ENCODE data around the gene SRGAP2B. TPM values are rescaled to one million over a fixed set of nuclear protein-coding genes. Genes with fewer than 3 reads are reported as not detected.
A peak's percentile ranks its signal among the peaks of the same experiment; 100 is the strongest.
"Not testable (repeated sequence)": the region's sequence is repeated elsewhere in the genome, so short reads cannot be mapped to it uniquely, and the experiment has no call there.

SRGAP2B gene
- total and polyA plus RNA-seq, 2 experiments from 2014 or later: 8.9 to 20.1 TPM

DNA sequence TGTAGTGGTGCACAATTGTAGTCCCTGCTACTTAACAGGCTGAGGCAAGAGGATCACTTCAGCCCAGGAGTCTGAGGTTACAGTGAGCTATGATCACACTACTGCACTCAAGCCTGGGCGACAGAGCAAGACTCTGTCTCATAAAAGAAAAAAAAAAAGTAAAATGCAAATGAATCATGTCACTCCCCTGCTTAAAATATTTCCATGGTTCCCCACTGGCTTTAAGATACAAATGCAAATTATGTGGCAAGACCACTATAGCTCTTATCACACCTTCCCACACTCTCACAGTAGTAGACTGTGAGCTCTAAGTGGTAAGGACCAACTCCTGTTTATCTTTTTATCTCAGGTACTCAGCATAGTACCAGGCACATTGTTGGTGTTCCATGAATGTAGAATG lies 53.6 kb downstream of the SRGAP2B start:
- not testable (repeated sequence) for DNase-seq (ENCODE audit: low read depth in 1 of 2, low spot score in 1 of 2); H3K9me3 ChIP-seq (ENCODE audit: low read depth); H3K27me3 ChIP-seq; H3K4me3 ChIP-seq; H3K4me1 ChIP-seq (ENCODE audit: low read depth); H3K36me3 ChIP-seq; H3K27ac ChIP-seq

DNA sequence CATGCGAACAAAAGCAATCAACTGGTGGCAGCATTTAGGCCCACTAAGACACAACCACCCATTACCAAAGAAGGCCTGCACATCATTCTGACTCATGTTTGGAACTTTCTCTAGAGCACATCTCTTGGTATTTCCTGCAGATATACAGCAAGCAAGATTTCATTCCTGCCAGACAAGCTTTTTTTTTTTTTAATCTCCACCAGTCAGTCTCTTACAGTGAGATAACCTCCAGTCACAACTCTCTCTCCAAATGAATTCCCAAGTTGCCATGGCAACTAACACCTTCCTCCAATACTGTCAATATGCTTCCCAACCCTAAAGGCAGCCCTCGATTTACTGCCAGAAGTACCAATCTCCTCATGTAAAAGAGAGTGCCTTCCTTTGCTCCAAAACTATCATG lies 59.1 kb downstream of the SRGAP2B start:
- H3K27ac ChIP-seq; H3K4me3 ChIP-seq; H3K4me1 ChIP-seq (ENCODE audit: low read depth); H3K27me3 ChIP-seq; H3K9me3 ChIP-seq (ENCODE audit: low read depth); H3K36me3 ChIP-seq; DNase-seq (ENCODE audit: low read depth in 1 of 2, low spot score in 1 of 2): not testable (repeated sequence)

DNA sequence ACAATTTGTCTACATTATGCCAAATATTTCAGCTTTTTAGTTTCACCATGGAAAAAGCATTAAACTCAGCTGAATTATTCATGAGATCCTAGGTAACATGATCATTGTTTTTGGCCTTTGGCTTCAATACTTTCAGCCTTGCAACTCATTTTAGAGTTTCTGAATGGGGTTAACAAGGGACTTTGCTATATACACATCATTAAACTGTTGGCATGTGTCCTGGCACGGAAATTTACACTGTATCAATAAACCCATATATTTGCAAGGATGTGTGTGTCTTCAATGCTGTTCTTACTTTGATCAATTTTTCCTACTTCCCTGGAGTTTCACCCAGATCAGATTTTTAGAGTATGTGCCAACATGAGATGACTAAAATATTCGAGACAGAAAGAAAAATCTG lies 61.6 kb downstream of the SRGAP2B start:
- not testable (repeated sequence) for H3K27ac ChIP-seq; H3K9me3 ChIP-seq (ENCODE audit: low read depth); H3K27me3 ChIP-seq; DNase-seq (ENCODE audit: low read depth in 1 of 2, low spot score in 1 of 2); H3K4me3 ChIP-seq; H3K4me1 ChIP-seq (ENCODE audit: low read depth); H3K36me3 ChIP-seq

DNA sequence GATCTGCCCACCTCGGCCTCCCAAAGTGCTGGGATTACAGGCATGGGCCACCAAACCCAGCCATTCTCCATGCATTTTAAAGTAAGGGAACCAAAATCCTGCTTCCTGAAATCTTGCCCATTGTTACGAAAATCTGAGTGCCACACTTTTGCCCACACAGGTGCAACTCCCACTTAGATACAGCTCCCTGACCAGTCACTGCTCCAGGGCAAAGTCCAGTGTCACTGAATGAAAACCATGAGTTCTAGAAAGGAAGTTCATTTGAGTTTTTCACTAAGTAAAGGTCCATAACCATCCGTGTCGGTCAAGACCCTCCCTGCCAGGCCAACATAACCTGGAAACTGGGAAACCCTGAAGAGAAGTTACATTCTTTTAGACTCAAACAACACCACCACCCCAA lies 67.9 kb downstream of the SRGAP2B start:
- not testable (repeated sequence) for H3K4me3 ChIP-seq; DNase-seq (ENCODE audit: low read depth in 1 of 2, low spot score in 1 of 2); H3K4me1 ChIP-seq (ENCODE audit: low read depth); H3K9me3 ChIP-seq (ENCODE audit: low read depth); H3K36me3 ChIP-seq; H3K27me3 ChIP-seq; H3K27ac ChIP-seq

DNA sequence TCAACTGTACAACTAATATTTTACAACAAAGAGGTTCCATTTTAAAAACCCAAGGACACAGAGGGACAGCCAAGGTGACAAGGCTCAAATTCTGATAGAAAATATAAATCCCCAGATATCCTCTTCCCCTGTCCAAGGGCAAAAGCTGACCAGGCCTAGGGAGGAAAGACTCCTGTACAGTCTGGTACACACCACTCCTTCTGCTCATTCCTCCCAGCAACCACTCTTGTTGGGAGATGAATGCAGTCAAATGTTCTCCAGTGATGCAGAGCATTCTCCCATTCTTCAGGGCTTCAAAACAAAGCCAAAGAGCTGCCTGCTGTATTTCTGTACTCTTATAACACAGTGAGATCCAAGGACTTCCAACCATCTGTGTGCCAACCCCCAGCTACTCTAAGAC lies 69.8 kb downstream of the SRGAP2B start:
- not testable (repeated sequence) for H3K9me3 ChIP-seq (ENCODE audit: low read depth); H3K4me3 ChIP-seq; H3K4me1 ChIP-seq (ENCODE audit: low read depth); H3K27me3 ChIP-seq; DNase-seq (ENCODE audit: low read depth in 1 of 2, low spot score in 1 of 2); H3K27ac ChIP-seq; H3K36me3 ChIP-seq

DNA sequence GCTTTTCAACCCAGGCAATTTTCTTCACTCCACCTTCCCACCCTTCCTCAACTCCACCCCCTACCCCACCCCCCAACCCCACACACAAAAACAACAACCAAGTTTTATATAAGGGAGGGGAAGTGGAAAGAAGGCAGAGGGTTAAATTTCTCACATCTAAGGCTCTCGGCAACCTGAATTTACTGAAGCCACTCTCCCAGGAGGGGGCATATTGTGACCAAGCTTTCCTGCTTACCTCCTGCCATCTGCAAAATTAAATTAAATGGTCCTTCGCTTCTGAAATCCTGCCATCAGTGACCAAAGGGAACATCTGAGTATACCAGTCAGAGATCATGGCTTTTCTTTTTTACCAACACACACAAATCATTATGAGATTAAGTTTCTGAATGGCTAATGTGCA lies 72.9 kb downstream of the SRGAP2B start:
- not testable (repeated sequence) for H3K4me3 ChIP-seq; H3K27ac ChIP-seq; H3K36me3 ChIP-seq; H3K27me3 ChIP-seq; H3K9me3 ChIP-seq (ENCODE audit: low read depth); DNase-seq (ENCODE audit: low read depth in 1 of 2, low spot score in 1 of 2); H3K4me1 ChIP-seq (ENCODE audit: low read depth)

DNA sequence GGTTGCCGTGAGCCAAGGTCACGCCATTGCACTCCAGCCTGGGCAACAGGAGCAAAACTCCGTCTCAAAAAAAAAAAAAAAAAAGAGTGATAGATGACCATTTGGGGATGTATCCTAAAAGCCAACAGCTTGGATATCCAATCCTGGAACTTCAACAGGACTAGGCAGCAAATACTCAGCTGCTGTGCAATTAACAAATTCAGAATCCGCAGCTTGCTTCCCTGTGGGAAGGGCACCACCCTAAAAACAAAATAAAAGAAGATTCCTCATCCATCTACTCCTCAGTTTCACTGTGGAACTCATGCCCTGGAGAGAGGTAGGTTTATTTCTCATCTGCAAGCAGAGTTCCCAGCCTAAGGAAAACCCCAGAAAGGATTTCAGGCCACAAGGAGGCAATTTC lies 73.4 kb downstream of the SRGAP2B start:
- DNase-seq (ENCODE audit: low read depth in 1 of 2, low spot score in 1 of 2); H3K27ac ChIP-seq; H3K9me3 ChIP-seq (ENCODE audit: low read depth); H3K4me1 ChIP-seq (ENCODE audit: low read depth); H3K27me3 ChIP-seq; H3K4me3 ChIP-seq; H3K36me3 ChIP-seq: not testable (repeated sequence)

DNA sequence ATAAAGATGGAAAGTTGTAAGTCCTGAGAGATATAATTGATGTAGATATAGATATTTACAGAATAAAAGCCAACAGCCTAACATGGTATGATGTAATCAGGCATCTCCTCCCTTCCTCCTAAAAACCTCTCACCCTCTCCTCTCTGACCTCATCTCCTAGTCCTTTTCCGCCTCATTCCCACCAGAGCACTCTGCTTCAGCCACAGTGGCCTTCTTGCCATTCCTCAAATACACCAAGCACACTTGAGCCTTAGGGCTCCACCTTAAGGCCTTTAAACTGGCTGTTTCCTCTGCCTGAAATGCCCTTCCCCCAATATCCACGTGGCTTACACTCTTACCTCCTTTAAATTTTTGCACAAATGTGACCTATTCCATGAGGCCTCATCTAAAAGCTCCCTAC lies 75.4 kb downstream of the SRGAP2B start:
- H3K36me3 ChIP-seq; DNase-seq (ENCODE audit: low read depth in 1 of 2, low spot score in 1 of 2); H3K9me3 ChIP-seq (ENCODE audit: low read depth); H3K4me1 ChIP-seq (ENCODE audit: low read depth); H3K27ac ChIP-seq; H3K4me3 ChIP-seq; H3K27me3 ChIP-seq: not testable (repeated sequence)

DNA sequence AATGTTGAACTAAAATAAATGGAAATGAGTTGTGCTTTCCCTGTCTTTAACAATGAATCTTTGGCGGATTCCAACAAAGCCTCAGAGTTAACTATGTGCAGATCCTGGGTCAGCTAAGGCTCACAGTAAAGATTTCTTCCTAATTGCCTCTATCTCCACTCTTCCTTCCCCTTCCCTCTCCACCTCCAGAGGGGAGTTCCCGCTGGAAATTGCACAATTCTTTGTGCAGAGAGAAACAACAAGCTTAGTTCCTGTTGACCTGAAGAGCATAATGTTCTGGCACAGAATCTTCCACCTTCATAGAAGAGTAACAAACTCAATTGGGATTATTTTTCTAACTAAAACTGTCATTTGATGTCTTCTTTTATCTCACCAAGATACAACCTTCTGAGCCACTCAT lies 77.4 kb downstream of the SRGAP2B start:
- not testable (repeated sequence) for H3K4me1 ChIP-seq (ENCODE audit: low read depth); H3K27ac ChIP-seq; H3K36me3 ChIP-seq; H3K9me3 ChIP-seq (ENCODE audit: low read depth); H3K27me3 ChIP-seq; H3K4me3 ChIP-seq
- DNase-seq (ENCODE audit: low read depth in 1 of 2, low spot score in 1 of 2): peak in 1 of 2 donors; percentile 18

DNA sequence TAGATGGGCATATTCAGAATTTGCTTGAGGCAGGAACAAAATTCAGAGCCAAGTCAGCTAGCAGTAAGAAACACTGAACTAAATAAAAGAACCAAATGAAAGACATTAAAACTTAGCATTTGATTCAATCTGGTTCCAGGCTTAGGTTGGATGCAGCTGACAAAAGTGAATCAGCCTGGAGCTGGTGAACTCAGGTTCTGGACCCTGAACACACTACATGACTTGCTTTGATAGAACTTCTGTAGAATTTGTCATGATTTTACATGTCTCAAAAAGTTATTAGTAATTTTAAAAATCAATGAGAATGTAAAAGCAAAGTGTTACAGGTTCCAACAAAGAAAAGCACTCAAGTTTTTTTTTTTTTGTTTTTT lies 78.7 kb downstream of the SRGAP2B start:
- not testable (repeated sequence) for DNase-seq (ENCODE audit: low read depth in 1 of 2, low spot score in 1 of 2); H3K4me1 ChIP-seq (ENCODE audit: low read depth); H3K36me3 ChIP-seq; H3K9me3 ChIP-seq (ENCODE audit: low read depth); H3K27me3 ChIP-seq; H3K27ac ChIP-seq; H3K4me3 ChIP-seq

DNA sequence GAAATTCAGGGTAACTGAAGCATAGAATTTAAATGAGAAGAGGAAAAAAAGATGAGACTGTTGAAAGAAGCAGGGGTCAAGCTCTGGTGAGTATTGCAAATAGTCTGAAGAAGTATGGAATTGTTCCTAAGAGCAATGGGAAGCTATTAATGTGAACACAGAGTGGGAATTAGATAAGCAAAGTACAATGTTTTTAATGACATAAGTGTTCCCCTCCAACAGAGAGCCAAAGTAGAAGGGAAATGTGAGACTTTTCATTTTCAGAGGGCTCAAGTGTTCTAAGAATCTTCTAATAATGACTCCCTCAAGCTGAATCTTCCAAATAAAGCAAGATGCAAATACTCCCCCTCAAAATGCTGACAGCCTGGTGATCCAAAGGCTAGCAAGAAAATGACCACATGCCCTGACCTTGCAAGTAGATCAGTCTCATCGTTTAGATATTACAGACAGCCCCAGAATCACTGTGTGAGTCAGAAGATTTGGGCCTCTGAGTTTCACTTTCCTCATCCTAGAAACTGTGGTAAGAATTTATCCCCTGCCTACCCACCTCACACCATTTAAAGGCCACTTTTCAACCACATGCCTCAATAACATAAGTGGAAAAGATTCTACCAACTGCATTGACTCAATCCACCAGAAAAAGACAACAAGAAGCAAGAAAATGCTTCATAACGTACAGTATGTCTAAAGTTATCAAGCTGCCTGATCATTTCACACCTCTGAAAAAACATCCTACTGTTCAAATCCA lies 79.2 kb downstream of the SRGAP2B start:
- H3K9me3 ChIP-seq (ENCODE audit: low read depth); DNase-seq (ENCODE audit: low read depth in 1 of 2, low spot score in 1 of 2); H3K36me3 ChIP-seq; H3K27me3 ChIP-seq; H3K27ac ChIP-seq; H3K4me3 ChIP-seq; H3K4me1 ChIP-seq (ENCODE audit: low read depth): not testable (repeated sequence)

DNA sequence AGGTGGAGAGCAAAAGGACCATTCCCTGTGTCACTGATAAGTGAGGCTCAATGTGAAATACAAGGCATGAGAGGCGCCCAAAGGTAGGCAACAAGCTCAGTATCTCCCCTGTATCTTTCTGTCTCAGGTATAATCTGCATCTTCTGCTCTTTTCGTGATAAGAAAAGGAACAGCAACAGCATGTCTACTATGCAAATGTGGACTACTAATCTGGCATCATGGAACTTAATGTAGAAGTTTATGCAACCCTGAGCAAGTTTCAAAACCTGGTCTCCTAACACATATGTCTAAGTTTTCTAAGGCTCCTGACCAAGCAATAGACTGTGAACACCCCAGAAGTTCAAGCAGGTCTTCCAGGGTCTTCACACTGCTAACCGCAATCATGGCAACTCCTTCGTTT lies 81.8 kb downstream of the SRGAP2B start:
- H3K4me1 ChIP-seq (ENCODE audit: low read depth); H3K27ac ChIP-seq; DNase-seq (ENCODE audit: low read depth in 1 of 2, low spot score in 1 of 2); H3K27me3 ChIP-seq; H3K9me3 ChIP-seq (ENCODE audit: low read depth); H3K36me3 ChIP-seq; H3K4me3 ChIP-seq: not testable (repeated sequence)

DNA sequence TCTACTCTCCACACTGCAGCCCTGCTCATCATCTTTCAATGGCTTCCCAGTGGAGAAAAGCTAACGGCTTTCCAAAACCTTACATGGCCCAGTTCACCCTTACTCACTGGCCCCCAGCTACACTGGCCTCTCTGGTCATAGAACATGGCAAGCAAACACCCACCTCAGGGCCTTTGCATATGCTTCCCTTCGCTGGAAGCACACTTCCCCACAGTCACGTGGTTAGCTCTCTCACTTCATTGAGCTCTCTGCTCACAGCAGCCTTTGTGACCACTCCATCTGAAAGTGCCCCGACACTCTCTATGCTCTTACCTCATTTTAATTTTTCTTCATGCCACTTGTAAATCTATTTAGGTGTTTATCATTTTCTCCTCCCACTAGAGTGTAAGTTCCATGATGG lies 83.3 kb downstream of the SRGAP2B start:
- H3K4me3 ChIP-seq; H3K27ac ChIP-seq; H3K4me1 ChIP-seq (ENCODE audit: low read depth); H3K36me3 ChIP-seq; H3K9me3 ChIP-seq (ENCODE audit: low read depth); DNase-seq (ENCODE audit: low read depth in 1 of 2, low spot score in 1 of 2); H3K27me3 ChIP-seq: not testable (repeated sequence)

DNA sequence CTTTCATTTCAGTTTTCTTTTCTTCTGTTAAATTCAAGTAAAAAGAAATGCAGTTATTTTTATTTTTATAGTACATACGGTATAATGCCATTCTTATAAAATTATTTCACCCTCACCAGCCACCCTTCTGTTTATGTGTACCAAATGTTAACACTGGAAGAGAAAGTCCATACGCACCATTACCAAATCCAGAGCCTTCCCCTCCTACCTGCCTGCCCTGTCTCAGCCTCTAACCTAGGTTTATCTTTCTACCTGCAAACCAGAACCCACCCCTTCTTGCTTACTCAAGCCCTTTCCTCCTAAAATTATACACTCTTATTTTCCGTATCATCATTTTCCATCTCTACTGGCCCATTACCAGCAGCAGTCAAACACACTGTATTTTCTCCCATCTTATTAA lies 84.5 kb downstream of the SRGAP2B start:
- not testable (repeated sequence) for H3K27me3 ChIP-seq; H3K36me3 ChIP-seq; H3K27ac ChIP-seq; H3K4me1 ChIP-seq (ENCODE audit: low read depth); H3K9me3 ChIP-seq (ENCODE audit: low read depth); H3K4me3 ChIP-seq; DNase-seq (ENCODE audit: low read depth in 1 of 2, low spot score in 1 of 2)

DNA sequence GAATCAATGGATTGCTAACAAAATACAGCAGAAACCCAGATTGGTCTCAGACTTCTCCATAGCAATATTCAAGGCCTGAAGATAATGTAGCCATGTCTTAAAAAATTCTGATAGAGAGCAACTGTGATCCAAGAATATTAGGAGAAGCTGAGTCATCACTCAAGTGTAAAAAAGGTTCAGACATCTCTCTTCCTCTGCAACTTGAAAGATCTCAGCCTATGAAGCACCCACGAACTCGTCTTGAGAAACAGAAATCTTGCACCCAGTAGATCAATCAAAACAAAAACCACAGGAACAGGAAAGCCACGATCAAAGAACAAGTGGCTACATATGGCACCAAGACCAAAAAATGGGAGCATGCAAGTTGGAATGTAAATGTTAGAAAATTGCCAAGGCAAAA lies 85.2 kb downstream of the SRGAP2B start:
- H3K27me3 ChIP-seq; H3K4me1 ChIP-seq (ENCODE audit: low read depth); H3K4me3 ChIP-seq; H3K27ac ChIP-seq; H3K36me3 ChIP-seq; DNase-seq (ENCODE audit: low read depth in 1 of 2, low spot score in 1 of 2); H3K9me3 ChIP-seq (ENCODE audit: low read depth): not testable (repeated sequence)
